HG03342 (cell line): ENCODE results near the gene FAM131C.
"Not testable (repeated sequence)": the region's sequence is repeated elsewhere in the genome, so short reads cannot be mapped to it uniquely, and the experiment has no call there.

Source experiments
- ATAC-seq: cut with Tn5 transposase; IDR thresholded peaks from one replicate; pipeline ENCODE4 v1.9.1; 2021; ENCODE audit warnings: mild to moderate bottlenecking, moderate library complexity; ENCODE audit not compliant: unreplicated experiment

FAM131C gene

DNA sequence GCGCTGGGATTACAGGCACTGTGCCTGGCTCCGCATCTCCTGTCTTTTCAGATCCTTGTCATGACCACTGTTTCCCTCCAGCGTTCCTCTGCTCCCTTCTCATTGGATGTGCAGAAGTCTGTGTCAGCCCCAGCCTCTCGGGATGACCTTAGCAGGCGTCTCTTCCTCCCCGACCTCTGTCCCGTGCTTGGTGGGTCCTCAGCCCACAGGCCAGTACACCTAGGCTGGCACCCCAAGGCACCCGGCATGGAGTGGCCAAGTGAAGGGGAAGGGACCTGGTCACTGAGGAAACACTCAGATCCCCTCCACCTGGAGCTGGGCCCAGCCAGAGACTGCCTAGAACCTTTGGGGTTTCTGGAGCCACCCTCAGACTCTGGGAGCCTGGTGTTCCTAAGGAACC lies 32.3 kb downstream of the FAM131C start:
- no peak for ATAC-seq

DNA sequence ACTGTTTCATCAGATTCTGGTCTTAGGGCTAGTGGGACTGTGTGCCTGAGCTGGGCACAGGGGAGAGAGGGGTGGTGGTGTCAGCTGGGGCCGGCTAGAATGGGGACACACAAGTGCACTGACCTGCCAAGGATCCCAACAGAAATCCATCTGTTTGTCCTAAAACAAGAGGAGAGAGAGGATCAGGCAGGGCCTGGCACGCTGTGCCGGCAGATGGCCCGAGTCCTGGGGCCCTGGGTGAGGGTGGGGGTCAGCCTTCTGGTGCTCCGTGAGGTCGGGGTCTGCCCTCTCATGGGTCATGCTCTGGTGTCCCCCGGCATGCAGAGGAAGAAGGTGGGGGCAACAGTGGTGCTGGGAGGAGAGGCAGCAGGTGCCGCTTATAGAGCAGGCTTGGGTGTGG lies 33.6 kb downstream of the FAM131C start:
- not testable (repeated sequence) for ATAC-seq

DNA sequence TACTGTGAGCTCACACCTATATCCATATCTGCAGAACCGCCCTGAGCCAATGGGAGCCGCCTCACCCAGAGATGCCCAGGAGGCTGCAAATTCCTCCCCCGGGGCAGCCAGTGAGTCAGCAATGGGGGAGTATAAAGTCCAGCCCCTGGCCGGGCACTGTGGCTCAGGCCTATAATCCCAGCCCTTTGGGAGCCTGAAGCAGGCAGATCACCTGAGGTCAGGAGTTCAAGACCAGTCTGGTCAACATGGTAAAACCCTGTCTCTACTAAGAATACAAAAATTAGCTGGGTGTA lies 34.9 kb downstream of the FAM131C start:
- ATAC-seq, result no peak

DNA sequence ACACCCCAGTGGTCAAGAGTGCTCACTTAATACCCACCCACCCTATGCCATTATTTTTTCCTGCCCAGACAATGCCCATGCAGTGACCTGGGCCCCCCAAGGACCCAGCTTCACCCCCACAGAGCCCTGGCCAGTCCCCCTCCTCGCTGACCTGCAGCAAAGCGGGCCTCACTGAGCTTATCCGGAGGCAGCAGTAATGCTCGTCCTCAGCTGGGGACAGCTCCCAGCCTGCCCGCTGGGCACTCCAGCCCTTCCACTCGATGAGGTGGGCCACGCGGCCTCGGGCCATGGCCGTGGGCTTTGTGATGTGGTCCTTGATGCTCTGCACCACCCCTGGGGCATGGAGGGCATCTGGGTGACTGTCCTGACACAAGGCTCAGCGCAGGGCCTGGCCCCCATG lies 37.0 kb downstream of the FAM131C start:
- not testable (repeated sequence) for ATAC-seq

DNA sequence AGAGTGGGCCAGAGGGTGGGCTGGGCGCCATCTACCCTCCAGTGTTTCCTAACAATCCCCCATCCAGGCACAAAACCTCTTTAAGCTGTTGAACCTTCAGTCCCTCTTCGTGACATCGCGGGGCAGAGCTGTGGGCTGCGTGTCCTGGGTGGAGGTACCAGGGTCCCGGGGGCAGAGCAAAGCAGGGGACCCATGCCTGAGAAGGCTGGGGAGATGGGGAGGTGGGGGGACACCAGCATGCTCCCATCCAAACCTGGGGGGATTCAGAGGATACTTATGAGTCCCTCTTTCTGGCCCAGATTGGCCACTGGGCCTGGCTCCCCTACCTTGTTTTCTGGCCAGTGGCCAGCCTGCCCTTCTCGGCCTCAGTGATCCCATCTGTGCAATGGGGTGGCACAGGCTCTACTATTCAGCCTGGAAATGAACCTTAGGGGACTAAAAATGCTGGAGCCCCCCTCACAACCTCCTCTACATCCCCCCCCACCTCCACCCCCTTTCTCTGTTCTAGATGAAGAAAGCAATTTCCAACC lies 40.3 kb downstream of the FAM131C start:
- not testable (repeated sequence) for ATAC-seq

DNA sequence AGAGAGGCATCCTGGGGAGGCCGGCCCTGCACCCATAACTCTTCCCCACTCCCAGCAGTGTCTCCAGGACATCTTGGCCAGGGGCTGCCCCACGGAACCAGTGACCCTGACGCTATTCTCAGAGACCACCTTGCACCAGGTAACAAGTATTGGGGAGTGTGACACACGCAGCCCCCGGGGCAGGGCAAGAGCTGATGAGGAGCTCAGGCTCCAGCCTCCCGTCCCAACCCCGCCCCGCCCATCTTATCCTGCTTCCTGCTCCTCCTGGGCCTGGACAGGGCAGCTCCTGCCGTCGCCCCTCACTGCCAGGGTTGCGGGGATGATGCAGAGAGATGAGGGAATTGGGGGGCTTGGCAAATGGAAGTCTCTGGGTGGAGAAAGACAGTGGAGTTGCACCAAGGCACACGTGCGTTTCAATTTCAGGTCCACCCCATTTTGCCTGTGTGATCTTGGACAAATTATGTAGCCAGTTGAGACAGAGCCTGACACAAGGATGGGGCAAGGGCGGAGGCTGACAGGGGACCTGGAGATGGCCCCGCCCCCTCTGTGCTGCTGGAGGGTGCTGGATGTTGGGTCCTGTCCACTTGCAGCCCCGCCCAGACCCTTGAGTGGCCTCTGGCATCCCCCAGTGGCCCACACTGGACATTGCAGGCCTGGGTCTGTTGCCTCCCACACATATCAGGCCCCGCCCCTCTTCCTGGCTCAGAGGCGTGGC lies 40.9 kb downstream of the FAM131C start:
- ATAC-seq, result no peak

DNA sequence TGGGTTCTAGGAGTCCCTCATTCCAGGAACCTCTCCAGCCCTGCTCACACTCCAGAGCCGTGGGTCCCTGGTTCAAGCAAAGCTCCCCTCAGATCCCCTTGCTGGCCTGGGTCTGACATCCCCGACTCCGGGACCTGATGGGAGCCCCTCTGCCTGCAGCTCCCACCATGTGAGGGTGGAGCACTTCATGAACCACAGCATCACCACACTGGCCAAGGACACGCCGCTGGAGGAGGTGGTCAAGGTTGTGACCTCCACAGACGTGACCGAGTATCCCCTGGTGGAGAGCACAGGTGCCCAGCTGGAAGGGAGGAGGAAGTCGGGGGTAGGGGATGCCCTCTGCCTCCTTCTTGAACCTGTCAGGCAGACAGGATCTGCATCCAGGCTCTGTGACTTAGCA lies 41.9 kb downstream of the FAM131C start:
- ATAC-seq, result no peak

DNA sequence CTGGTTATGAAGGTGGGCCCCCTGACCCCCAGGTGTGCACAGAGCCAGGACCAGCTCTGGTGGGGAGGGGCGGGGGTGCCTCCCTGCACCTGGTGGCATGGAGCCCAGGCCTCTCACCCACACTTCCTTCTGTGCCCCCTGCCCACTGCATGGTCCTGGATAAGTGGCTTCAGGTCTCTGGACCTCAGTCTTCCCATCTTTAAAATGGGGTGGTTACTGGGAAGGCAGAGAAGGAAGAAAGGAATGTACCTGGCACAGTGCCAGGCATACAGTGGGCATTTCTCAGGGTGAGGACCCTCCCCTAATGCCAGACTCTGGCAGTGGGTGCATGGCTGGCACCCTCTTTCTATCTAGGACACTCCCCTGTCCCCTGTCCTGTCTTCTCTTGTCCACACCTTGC lies 44.2 kb downstream of the FAM131C start:
- no peak for ATAC-seq

DNA sequence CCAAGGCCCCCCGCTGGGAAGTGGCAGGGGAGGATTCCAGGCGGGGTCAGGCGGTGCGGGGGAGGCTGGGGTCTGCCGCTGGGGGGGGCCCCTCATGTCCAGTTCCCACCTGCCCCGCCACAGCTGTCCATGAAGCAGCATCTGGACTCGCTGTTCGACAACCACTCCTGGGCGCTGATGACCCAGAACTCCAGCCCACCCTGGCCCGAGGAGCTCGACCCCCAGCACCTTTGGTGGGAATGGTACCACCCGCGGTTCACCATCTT lies 44.5 kb downstream of the FAM131C start:
- not testable (repeated sequence) for ATAC-seq

DNA sequence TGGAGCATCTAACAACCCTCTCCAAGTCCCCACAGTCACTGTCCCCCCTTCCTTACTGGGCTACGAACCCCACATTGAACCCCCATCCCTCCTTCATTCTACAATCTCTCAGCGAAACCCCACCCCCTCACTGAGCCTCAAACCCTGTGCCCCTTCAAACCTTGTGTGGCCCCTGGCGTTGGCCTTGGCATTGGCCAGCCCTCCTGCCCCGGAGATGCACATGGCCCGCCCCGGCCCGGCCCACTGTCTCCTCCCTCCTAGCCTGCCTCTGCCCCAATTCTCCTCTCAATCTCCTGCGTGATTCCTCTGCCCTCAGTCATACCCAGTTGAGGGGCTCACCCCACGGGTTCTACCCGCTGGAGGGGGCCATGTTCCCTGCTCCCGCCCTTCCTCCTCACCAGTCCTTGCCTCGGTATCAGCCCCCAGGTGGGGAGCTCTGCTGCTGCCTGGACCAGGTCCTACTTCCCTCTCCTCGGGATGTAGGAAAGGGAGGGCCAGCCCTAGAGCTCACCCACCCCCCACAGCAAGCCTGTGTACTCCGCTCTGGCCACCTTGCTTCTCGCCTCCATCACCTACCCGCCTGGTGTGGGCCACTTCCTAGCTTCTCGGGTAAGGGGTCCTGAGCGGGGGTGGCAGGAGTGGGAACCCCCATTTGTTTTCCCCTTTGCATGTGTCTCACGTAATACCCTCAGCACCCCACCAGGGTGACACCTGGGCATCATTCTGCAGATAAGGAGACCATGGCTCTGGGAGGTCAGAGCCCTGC lies 45.0 kb downstream of the FAM131C start:
- ATAC-seq, result no peak

DNA sequence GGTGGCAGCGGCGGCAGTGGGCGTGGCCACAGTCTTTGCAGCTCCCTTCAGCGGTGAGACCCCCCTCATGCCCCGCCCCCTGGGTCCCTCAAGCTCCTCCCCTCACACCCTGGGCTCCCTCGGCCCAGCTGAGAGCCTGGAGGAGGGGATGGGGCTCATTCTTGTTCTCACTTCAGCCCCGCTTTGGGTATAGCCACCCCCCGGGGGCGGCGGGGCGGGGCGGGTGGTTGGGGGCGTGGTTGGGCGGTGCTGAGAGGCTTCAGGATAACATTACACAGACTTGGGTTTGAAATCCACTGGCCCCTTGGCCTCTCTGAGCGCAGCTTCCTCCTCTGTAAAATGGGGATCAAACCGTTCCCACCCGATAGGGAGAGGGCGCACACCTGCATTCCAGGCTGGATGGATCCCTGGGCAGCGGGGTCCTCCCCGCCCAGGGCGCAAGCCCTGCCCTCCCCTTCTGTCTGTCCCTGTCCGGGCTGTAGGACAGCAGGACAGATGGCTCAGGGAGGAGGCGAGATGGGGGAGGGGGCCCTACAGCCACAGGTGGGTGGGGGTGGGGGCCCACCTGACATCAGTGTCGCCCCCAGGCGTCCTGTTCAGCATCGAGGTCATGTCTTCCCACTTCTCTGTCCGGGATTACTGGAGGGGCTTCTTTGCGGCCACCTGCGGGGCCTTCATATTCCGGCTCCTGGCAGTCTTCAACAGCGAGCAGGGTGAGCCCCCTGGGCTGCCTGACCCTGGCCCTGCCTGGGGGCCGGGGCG lies 46.5 kb downstream of the FAM131C start:
- no peak for ATAC-seq

DNA sequence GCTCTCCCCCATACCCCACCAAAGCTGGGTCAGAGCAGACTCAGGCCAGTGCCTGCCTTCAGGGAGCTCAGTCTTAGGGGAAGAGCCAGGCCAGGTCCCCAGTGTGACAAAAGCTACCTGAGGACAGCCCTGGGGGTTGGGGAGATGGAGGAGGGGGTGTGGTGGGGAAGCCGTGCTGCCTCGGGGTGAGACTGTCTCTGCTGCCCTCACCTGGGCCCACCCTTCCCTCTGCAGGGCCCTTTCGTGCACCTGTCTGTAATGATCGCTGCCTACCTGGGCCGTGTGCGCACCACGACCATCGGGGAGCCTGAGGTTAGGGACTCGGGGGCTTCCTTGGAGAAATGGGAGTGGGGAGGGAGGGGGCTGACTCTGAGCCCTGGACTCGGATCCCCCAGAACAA lies 47.1 kb downstream of the FAM131C start:
- not testable (repeated sequence) for ATAC-seq

DNA sequence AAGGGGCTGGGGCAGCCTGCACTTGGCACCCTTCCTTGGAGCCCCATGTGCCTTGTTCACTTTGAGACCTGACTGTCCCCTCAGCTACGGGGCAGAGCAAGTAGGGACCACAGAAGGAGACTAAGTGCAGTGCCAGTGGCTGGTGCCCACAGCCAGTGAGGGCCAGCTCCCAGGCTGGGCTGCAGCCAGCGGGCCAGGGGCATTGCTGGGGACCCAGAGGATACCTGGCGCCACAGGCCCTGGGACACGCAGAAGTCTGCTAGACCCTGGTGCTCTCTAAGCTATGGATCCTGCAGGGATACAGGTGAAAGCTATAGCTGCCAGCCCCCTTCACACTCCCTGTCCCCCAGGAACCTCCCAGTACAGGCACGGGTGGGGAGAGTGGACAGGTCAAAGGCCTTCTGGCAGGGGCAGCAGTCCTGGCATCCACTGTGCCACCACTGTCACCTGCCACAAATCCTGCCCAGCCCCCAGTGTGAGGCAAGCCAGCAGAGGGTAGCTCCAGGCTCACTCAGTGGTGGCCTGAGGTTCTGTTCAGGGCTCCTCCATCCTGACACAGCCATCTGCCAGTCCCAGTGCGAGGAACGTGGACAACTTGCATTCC lies 50.3 kb downstream of the FAM131C start:
- no peak for ATAC-seq

DNA sequence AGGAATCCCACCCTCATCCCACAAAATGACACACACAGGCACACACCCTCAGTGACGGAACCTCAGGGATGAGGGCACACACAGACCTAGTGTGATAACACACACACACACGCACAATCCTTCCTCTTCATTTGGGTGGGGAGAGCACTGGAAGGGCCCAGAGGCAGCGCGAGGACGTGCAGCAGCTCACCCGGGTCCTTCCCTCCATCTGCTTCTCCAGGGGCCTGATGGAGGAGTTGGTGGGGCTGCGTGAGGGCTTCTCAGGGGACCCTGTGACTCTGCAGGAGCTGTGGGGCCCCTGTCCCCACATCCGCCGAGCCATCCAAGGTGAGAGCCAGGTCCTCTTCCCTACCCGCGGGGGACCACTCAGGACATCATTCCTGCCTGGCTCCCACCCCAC lies 51.1 kb downstream of the FAM131C start:
- ATAC-seq, result no peak

DNA sequence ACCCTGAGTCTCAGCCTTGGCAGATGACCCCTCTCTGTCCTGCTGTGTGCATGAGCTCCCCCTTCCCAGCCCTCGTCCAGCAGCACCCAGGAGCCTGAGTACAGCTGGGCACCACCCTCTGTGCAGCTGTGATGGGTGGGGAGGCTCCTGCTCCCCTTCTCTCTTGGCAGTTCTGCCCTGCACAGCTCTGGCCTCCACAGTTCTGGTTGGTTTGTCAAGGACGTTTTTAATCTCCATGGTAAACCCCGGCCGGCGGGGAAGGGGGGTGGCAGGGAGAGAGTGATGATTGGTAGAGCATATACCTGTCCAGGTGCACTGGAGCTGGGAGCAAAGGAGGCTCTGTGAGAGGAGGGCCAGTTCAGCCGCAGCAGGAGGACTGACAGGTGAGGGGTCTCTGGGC lies 51.8 kb downstream of the FAM131C start, which contains the start of gene CLCNKA:
Gene CLCNKA, plus strand, starts transcription at position 356 of the 400 bp plus-strand sequence. CDS start 584 bp downstream, outside the sequence.
- ATAC-seq, result no peak

DNA sequence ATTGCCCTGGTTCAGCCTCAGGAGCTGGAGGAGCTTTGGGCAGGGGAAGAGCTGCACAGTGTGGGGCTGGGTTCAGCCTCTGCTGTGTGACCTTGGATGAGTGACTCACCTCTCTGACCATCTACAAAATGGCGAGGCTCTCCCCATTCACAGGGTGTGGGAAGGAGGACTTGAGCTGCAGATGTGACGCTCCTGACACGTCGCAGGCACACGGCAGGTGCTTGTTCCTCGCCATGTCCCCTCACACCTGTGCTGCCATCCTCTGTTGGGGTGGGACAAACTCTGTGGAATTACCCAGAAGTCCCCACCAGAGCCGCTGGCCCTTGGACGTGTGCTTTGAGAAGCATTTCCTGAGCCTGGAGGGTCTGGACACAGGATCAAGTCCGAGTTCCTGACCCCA lies 52.6 kb downstream of the FAM131C start:
- ATAC-seq, result not testable (repeated sequence)

DNA sequence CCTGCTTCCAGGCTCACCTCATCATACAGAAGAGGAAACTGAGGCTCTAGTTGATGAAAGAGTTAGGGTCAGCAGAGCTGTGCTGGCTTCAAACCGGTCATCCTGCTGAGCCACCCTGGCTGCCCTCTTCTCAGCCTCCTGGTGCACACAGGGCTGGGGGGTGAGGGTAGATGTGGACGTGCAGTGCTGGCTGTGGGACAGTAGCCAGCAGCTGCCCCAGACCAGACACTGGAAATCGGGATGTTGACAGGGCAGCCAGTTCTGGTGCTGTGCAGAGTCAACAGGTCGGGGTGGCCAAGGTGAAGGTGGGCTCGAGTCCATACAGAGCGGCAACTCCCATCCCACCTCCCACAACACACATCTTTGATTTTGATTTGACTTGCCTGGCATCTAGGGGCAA lies 53.1 kb downstream of the FAM131C start:
- ATAC-seq, result no peak

DNA sequence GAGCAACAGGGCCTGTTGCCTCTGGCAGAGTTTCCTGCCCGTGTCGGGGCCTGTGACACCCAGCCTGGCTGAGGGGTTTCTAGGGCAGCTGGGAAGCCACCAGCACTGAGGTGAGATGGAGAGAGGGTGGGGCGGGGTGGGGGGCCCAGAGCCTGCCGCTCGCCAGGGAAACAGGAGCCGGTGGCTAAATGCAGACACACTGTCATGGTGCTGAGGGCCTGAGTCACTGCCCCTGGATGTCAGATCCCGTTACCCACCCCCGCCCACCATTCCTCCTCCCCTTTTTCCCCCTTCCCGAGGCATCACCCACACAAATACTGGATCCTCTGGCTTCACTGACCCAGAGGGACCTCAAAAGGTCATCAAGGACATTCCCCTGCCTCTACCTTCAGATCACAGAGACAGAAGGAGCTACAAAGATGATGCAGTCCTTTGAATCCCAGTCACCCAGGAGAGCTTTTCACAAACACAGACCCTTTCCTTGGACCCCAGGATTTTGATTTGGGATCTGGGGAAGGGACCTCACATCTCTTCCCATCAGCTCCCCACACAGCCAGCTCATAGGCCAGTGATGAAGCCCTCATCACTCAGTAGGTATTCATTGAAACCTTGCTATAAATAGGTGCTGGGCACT lies 53.7 kb downstream of the FAM131C start:
- ATAC-seq, result no peak

DNA sequence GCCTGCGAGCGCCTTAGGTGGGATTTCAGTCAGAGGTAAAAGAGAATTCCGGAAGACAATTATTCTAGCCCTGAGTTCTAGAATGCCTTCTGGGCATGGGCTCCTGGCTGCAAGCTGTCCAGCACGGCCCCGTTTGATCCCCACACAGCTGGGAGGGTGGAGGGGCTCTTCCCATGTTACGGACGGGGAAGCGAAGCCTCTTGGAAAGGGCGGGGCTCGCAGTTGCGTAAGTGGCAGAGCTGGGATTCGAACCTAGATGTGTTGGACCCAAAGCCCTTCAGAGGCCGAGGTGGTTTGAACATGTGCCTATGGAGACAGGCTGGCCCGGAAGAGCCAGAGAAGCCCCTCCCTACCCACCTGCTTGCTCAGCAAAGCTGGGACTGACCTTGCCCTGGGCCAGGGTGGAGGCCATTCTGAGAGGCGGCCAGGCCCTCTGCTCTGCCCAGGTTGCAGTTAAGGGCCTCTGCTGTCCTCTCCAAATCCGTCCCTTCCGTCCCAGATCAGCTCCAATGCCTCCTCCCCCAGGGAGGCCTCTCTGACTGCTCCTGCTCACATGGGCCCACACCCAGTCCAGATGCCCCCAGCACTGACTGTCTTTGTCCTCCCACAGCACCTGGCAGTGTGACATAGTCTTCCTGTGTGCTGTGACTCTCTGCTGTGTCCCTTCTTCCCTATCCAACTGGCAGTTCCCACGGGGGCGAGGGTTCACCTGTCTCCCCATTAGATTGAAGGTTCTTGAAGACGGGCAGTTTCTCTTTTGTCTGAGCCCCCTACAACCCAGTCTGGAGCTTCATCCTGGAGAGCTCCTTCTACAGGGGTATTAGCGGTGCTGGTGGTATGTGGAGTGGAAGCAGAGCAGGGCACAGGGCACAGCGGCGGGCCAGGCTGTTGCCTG lies 54.5 kb downstream of the FAM131C start:
- no peak for ATAC-seq

DNA sequence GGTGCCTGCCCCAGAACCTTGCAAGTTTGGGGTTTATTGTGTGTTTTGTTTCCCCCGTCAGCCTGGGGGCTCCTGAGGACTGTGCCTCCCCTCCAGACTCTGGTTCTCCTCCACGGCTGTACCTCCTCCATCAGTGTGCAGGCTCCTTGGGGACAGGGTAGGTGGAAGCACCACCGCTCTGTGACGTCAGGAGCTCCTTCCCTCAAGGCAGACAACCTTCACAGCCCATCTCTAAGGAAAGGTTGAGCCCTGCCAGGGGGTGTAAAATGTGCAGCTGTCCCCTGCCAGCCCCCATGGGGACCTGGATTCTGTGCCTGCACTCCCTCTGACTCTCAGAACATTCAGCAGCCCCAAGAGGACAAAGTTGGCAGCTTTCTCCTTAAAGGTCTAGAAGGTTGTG lies 55.1 kb downstream of the FAM131C start:
- ATAC-seq, result no peak
